ENCODE results near the gene ACYP2. TPM values are rescaled to one million over a fixed set of nuclear protein-coding genes. Genes with fewer than 3 reads are reported as not detected.

The ACYP2 gene
- total and polyA plus RNA-seq, 5 donors: 47.1 to 122 (median 64.9) TPM

- 34% methylated on average over 2 of the region's 2 CpGs for WGBS
- Histone ChIP-seq H3K27me3 (ENCODE audit: control insufficient read depth, insufficient read depth) (no peaks in the 10 kb centered on the region), H3K27ac (ENCODE audit: low read length) (no peak overlapping the region), H3K9me3 (ENCODE audit: control insufficient read depth, low read length) (no peaks in the 10 kb centered on the region), H3K4me1 (ENCODE audit: control insufficient read depth, insufficient read depth, low read length) (peaks cover 2% of the 10 kb centered on the region), H3K4me3 (ENCODE audit: low read length) (no peak overlapping the region)
- ATAC-seq: peak; percentile 70 to 91
- DNase-seq: peak in 1 of 3 donors; percentile 47
- intact Hi-C loops (cut with DNase I): no loop called here
Measured at GRCh38 chr2:54348646-54349045, 233.2 kb downstream of the ACYP2 start.

GRCh38 chr2:54350426-54350825, 235.0 kb downstream of the ACYP2 start:
- intact Hi-C loops (cut with DNase I): no loop called here
- Histone ChIP-seq H3K27ac (ENCODE audit: low read length) (no peak overlapping the region), H3K9me3 (ENCODE audit: control insufficient read depth, low read length) (no peaks in the 10 kb centered on the region), H3K27me3 (ENCODE audit: control insufficient read depth, insufficient read depth) (no peaks in the 10 kb centered on the region), H3K4me3 (ENCODE audit: low read length) (no peak overlapping the region), H3K4me1 (ENCODE audit: control insufficient read depth, insufficient read depth, low read length) (peaks cover 2% of the 10 kb centered on the region)
- 62% methylated on average over 3 of the region's 3 CpGs for WGBS
- no peak for DNase-seq
- ATAC-seq: no peak

- WGBS: 91% methylated on average over 5 of the region's 5 CpGs
- intact Hi-C loops (cut with DNase I): no loop called here
- no peaks in the 10 kb centered on the region for H3K27me3 ChIP-seq (ENCODE audit: control insufficient read depth, insufficient read depth)
- no peak for ATAC-seq
- H3K4me3 ChIP-seq (ENCODE audit: low read length): no peak overlapping the region
- H3K27ac ChIP-seq (ENCODE audit: low read length): no peak overlapping the region
- no peaks in the 10 kb centered on the region for H3K9me3 ChIP-seq (ENCODE audit: control insufficient read depth, low read length)
- H3K4me1 ChIP-seq (ENCODE audit: control insufficient read depth, insufficient read depth, low read length): no peaks in the 10 kb centered on the region
- no peak for DNase-seq
Measured at GRCh38 chr2:54353216-54353615, 237.8 kb downstream of the ACYP2 start.

Other genes with a start within 250 kb of the ACYP2 start
- gene PSME4, start 144.6 kb upstream of the ACYP2 start, total RNA-seq: 10 to 100 TPM; 44.9 to 88.0 (median 50.4) TPM
- 38.0 TPM for gene PSME4, start 144.6 kb upstream of the ACYP2 start, polyA plus RNA-seq
- not detected for gene TSPYL6, start 140.6 kb downstream of the ACYP2 start, total RNA-seq
- gene TSPYL6, start 140.6 kb downstream of the ACYP2 start, polyA plus RNA-seq: not detected

Data from right cardiac atrium (tissue), 5 donors.